ENCODE data around the gene PCDHA13.
"Not testable (repeated sequence)": the region's sequence is repeated elsewhere in the genome, so short reads cannot be mapped to it uniquely, and the experiment has no call there.

The PCDHA13 gene

GRCh38 chr5:140870221-140871201 is 11.4 kb upstream of the PCDHA13 start:
- no peak for DNase-seq (ENCODE audit: low spot score)

- peak; percentile 5 for DNase-seq (ENCODE audit: low spot score)
Observed at GRCh38 chr5:140875085-140876065, 6.5 kb upstream of the PCDHA13 start, which contains the start of gene PCDHA12. TSS of gene PCDHA12 (plus strand) at chr5:140875308. CDS start at chr5:140875473, 165 bp downstream.

DNA sequence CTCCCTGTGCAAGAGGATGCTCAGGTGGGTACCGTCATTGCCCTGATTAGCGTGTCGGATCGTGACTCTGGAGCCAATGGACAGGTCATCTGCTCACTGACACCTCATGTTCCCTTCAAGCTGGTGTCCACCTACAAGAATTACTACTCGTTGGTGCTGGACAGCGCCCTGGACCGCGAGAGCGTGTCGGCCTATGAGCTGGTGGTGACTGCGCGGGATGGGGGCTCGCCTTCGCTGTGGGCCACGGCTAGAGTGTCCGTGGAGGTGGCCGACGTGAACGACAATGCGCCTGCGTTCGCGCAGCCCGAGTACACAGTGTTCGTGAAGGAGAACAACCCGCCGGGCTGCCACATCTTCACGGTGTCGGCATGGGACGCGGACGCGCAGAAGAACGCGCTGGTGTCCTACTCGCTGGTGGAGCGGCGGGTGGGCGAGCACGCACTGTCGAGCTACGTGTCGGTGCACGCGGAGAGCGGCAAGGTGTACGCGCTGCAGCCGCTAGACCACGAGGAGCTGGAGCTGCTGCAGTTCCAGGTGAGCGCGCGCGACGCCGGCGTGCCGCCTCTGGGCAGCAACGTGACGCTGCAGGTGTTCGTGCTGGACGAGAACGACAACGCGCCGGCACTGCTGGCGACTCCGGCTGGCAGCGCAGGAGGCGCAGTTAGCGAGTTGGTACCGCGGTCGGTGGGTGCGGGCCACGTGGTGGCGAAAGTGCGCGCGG is 5.2 kb upstream of the PCDHA13 start:
- DNase-seq (ENCODE audit: low spot score), result not testable (repeated sequence)

GRCh38 chr5:140877262-140877581 is 4.7 kb upstream of the PCDHA13 start:
- no peak for DNase-seq (ENCODE audit: low spot score)

DNA sequence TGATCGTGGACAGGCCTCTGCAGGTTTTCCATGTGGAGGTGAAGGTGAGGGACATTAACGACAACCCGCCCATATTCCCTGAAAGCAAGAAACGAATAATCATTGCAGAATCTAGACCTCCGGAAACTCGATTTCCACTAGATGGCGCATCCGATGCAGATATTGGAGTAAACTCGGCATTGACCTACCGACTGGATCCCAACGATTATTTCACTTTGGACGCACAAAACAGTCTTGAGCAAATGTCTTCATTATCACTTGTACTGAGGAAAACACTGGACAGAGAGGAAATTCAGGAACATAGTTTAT is 621 bp downstream of the PCDHA13 start:
- peak; percentile 10 for DNase-seq (ENCODE audit: low spot score)

DNA sequence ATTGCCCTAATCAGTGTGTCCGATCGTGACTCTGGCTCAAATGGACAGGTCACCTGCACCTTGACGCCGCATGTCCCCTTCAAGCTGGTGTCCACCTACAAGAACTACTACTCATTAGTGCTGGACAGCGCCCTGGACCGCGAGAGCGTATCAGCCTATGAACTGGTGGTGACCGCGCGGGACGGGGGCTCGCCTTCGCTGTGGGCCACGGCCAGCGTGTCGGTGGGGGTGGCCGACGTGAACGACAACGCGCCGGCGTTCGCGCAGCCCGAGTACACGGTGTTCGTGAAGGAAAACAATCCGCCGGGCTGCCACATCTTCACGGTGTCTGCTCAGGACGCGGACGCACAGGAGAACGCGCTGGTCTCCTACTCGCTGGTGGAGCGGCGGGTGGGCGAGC is 1.4 kb downstream of the PCDHA13 start:
- DNase-seq (ENCODE audit: low spot score), result no peak

- DNase-seq (ENCODE audit: low spot score), result no peak
Observed at GRCh38 chr5:140883927-140884697, 2.2 kb downstream of the PCDHA13 start.

GRCh38 chr5:140916325-140916724 is 34.4 kb downstream of the PCDHA13 start:
- DNase-seq (ENCODE audit: low spot score), result no peak

DNA sequence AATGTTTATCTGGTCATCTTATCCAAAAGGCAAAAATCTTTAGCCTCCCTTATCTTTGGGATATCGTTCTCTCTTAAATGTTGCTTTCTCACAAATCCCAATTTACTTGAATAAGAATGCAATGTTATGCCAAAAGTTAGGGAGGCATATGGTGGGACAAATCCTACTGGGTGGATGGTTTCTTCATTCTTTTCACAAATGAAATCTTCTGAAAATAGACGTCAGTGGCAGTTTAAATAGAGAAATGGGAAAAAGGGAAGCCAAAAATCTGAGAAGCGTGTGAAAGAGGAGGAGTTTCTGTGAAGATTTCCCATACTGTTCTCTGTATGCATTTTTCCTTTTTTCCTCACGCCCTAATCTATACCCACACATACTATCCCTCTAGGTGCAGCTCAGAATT is 41.7 kb downstream of the PCDHA13 start:
- no peak for DNase-seq (ENCODE audit: low spot score)

DNA sequence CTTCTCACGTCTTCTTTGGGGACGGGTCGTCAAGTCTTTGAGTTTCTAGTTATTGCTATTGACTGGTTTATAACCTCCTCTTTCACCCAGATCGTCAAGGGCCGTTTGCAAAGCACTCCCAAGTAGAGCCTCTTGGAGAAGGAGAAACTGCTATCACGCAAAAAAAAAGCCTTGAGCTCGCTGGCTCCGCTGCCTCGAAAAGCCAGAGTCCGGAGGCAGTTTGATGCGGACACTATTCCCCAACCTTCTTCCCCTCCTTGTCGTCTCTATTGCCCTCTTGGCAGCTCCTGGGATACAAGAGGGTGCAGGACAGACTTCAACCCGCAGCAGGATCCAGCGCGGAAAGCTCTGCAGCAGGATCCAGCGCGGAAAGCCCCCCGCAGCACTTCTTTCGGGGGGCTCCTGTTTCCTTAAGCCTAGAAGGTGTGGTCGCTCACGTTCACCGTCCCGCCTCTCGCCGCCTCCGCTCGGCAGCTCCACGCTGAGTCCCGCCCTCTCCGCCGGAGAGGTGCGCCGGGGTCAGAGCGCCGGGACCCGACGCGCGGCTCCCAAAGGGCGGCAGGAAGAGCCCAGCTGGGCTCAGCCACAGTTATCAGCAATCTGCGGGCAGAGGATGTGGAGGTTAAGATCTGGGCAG is 44.0 kb downstream of the PCDHA13 start, which contains the start of gene PCDHAC1:
Gene PCDHAC1, plus strand, starts transcription at position 494 of the 637 bp plus-strand sequence. CDS start 594 bp downstream, outside the sequence.
- no peak for DNase-seq (ENCODE audit: low spot score)

DNA sequence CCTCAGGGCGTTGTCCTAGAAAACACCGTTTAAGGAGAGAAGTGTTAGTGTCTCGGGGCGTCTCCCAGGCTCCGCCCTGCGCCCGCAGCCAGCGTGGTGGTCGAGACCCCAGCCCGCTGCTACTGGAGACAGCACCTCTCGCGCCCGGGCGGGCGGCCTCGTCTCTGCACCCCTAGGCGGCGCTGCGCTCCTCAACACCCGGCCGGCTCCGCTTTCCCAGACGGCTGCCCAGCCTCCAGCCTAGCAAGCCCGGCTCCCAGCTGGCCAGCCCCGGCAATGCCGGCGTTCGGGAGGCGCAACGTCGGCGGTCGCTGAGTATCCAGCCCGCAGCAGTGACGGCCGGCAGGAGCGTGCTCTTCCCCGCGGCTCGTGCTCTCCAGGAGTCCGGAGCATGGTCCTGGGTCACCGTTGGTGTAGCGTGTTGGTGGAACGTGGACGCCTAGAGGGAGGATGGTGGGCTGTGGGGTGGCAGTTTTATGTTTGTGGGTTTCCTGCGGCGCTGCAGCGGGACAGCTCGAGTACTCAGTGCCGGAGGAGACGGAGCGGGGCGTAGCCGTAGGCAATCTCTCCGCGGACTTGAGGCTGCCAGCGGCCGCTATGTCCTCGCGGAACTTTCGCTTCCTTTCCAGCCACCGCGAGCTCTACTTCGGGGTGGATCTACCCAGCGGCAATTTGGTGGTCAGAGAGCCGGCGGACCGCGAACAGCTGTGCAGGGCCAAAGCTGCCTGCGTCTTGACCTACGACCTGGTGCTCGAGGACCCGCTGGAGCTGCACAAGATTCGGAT is 44.7 kb downstream of the PCDHA13 start:
- no peak for DNase-seq (ENCODE audit: low spot score)

- no peak for DNase-seq (ENCODE audit: low spot score)
Observed at GRCh38 chr5:140927228-140927573, 45.3 kb downstream of the PCDHA13 start.

Measured in NAMALWA (cell line).